GM18907 (cell line): Measurements from ENCODE around the gene TMLHE.
"Not testable (repeated sequence)": the region's sequence is repeated elsewhere in the genome, so short reads cannot be mapped to it uniquely, and the experiment has no call there.

Source experiments
- ATAC-seq: cut with Tn5 transposase; IDR thresholded peaks from one replicate; pipeline ENCODE4 v1.9.1; 2021; ENCODE audit warnings: mild to moderate bottlenecking, moderate library complexity; ENCODE audit not compliant: unreplicated experiment

The TMLHE gene

GRCh38 chrX:155505296-155505695, 107.5 kb downstream of the TMLHE start:
- ATAC-seq = no peak

- not testable (repeated sequence) for ATAC-seq
Measured at GRCh38 chrX:155495134-155495533, 117.6 kb downstream of the TMLHE start.

- not testable (repeated sequence) for ATAC-seq
Measured at GRCh38 chrX:155491421-155491820, 121.3 kb downstream of the TMLHE start.

GRCh38 chrX:155477136-155477535, 135.6 kb downstream of the TMLHE start:
- ATAC-seq = not testable (repeated sequence)

- peak; percentile 77 for ATAC-seq
Measured at GRCh38 chrX:155466269-155466938, 146.3 kb downstream of the TMLHE start.

GRCh38 chrX:155460501-155460900, 152.3 kb downstream of the TMLHE start:
- not testable (repeated sequence) for ATAC-seq

- peak; percentile 82 for ATAC-seq
Measured at GRCh38 chrX:155458471-155458870, 154.3 kb downstream of the TMLHE start, which contains the start of gene F8A3. Gene F8A3 (minus strand): TSS chrX:155458620. CDS start chrX:155458600, 20 bp downstream.

- peak; percentile 64 for ATAC-seq
Measured at GRCh38 chrX:155457761-155458447, 154.8 kb downstream of the TMLHE start.

GRCh38 chrX:155441097-155441496, 171.7 kb downstream of the TMLHE start:
- ATAC-seq = no peak
